ENCODE data around the gene SIX1. TPM values are rescaled to one million over a fixed set of nuclear protein-coding genes. Genes with fewer than 3 reads are reported as not detected.

SIX1 gene
- total and polyA plus RNA-seq, 2 of the 13 experiments (the other 11 are each of a cell fraction or from before 2014, with no cell fraction given) = 1.7 to 6.5 TPM

DNA sequence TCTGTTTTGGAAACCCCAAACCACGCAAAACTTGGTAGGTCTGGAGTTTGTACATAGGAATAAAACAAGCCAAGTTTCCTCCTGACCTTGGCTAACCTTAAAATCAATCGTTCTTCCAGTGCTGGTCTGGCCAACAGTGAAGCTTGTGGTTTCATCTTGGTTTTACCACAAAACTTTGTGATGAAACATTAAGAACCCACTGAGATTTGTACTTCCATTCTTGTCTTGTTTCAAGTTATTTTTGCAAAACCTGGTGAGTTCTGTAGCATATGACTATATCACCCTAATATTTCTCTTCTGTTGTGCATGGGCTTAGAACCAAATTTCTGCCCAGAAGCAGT lies 26.4 kb downstream of the SIX1 start:
- Histone ChIP-seq H3K4me3 (replicated peaks in 1 of 3; ENCODE audit: insufficient read depth in 1 of 3, low read depth in 2 of 3, low read length in 3 of 3) (no peak overlapping the region), H3K4me1 (ENCODE audit: insufficient read depth, low read length) (peaks cover 39% of the 10 kb centered on the region), H3K27me3 (ENCODE audit: control insufficient read depth in 1 of 2, insufficient read depth in 2 of 2, low read length in 2 of 2) (no peaks in the 10 kb centered on the region; a peak in 1 of 5 replicates), H4K20me1 (ENCODE audit: insufficient read depth, low read length) (no peaks in the 10 kb centered on the region), H3K9me3 (ENCODE audit: low read length) (no peaks in the 10 kb centered on the region), H3K79me2 (ENCODE audit: insufficient read depth, low read length) (no peaks in the 10 kb centered on the region), H3K36me3 (replicated peaks in 1 of 2; ENCODE audit: control insufficient read depth in 1 of 2, insufficient read depth in 2 of 2, low read length in 2 of 2) (no peaks in the 10 kb centered on the region), H2AFZ (ENCODE audit: low read length) (no peak overlapping the region), H3K27ac (ENCODE audit: extremely low read length, insufficient read depth, low read length) (no peak overlapping the region), H3K9ac (ENCODE audit: insufficient read depth, low read depth, low read length) (no peak overlapping the region), H3K4me2 (ENCODE audit: low read depth, low read length) (no peak overlapping the region)
- FAIRE-seq = no peak
- TF ChIP-seq, protein P1, sequence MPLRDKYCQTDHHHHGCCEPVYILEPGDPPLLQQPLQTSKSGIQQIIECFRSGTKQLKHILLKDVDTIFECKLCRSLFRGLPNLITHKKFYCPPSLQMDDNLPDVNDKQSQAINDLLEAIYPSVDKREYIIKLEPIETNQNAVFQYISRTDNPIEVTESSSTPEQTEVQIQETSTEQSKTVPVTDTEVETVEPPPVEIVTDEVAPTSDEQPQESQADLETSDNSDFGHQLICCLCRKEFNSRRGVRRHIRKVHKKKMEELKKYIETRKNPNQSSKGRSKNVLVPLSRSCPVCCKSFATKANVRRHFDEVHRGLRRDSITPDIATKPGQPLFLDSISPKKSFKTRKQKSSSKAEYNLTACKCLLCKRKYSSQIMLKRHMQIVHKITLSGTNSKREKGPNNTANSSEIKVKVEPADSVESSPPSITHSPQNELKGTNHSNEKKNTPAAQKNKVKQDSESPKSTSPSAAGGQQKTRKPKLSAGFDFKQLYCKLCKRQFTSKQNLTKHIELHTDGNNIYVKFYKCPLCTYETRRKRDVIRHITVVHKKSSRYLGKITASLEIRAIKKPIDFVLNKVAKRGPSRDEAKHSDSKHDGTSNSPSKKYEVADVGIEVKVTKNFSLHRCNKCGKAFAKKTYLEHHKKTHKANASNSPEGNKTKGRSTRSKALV (CRISPR knock-in tag; IDR thresholded peaks at IDR 0.05) = no peak
- TF ChIP-seq ZNF225 (CRISPR knock-in tag; IDR thresholded peaks at IDR 0.05) (no peak), ZNF878 (CRISPR knock-in tag; IDR thresholded peaks at IDR 0.05) (no peak), U2AF1 (optimal IDR thresholded peaks at IDR 0.05; ENCODE audit: low read depth, low read length) (no peak)
- ATAC-seq = no peak
- ChIA-PET POLR2A (no interaction called here), CTCF (ENCODE audit: low intra/inter-chr PET ratio, low total read pairs) (no interaction called here)
- WGBS (ENCODE audit: low lambda C conversion rate) = 18% methylated on average over 2 of the region's 2 CpGs
- intact Hi-C loops (cut with micrococcal nuclease; ENCODE audit: unreplicated experiment) = no loop called here
- no peak for DNase-seq (ENCODE audit: low spot score)
- in situ Hi-C loops (cut with HindIII; ENCODE audit: extremely low pct_ligation_motif_present, low pct_unique_long_range_greater_than_20kb) = loop anchor here (10.0 kb wide), 4 partner anchors 402 to 632 kb away; no protein-coding TSS in a partner anchor
- no TSS peak for BruUV-seq (replicated peaks)

DNA sequence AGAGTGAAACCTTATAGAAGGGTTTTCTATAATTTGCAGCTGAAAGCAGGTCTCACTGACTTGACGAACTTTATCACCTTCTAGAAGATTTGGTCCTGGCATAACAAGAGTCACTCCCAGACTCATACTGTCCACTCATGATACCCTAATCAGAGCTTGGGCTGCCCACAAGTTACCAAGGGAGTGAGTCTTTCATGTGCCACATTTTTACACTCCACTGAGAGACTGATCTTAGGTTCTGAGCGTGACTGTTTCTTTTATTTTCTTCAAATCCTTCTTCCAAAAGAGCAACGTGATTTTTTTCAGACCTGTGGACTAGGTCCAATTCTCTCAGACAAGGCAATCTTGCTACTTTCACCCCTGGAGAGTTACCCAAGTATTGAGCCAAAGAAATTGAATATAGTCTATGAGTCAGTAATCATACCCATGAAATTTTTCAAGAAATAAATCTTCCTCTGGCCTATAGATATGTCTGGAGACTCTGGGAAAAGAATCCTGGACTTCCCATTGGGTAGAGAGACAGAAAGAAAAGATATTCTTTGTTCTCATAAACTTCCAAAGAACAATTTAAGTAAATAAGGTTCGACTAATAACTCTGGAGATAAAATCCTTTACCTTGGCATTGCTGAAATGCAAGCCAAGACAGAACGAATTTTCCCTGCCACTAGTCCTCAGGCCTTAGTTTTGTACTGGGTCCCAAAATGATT lies 26.9 kb downstream of the SIX1 start:
- in situ Hi-C loops (cut with HindIII; ENCODE audit: extremely low pct_ligation_motif_present, low pct_unique_long_range_greater_than_20kb) (loop anchor here (10.0 kb wide), 4 partner anchors 402 to 632 kb away; no protein-coding TSS in a partner anchor), intact Hi-C loops (cut with micrococcal nuclease; ENCODE audit: unreplicated experiment) (no loop called here)
- CTCF ChIA-PET (ENCODE audit: low intra/inter-chr PET ratio, low total read pairs) = no interaction called here
- TF ChIP-seq U2AF2 (IDR thresholded peaks at IDR 0.05; ENCODE audit: low read depth, low read length) (no peak), ZBTB42 (CRISPR knock-in tag; IDR thresholded peaks at IDR 0.05) (no peak), ZNF563 (CRISPR knock-in tag; IDR thresholded peaks at IDR 0.05) (no peak)
- TF ChIP-seq, protein P2, sequence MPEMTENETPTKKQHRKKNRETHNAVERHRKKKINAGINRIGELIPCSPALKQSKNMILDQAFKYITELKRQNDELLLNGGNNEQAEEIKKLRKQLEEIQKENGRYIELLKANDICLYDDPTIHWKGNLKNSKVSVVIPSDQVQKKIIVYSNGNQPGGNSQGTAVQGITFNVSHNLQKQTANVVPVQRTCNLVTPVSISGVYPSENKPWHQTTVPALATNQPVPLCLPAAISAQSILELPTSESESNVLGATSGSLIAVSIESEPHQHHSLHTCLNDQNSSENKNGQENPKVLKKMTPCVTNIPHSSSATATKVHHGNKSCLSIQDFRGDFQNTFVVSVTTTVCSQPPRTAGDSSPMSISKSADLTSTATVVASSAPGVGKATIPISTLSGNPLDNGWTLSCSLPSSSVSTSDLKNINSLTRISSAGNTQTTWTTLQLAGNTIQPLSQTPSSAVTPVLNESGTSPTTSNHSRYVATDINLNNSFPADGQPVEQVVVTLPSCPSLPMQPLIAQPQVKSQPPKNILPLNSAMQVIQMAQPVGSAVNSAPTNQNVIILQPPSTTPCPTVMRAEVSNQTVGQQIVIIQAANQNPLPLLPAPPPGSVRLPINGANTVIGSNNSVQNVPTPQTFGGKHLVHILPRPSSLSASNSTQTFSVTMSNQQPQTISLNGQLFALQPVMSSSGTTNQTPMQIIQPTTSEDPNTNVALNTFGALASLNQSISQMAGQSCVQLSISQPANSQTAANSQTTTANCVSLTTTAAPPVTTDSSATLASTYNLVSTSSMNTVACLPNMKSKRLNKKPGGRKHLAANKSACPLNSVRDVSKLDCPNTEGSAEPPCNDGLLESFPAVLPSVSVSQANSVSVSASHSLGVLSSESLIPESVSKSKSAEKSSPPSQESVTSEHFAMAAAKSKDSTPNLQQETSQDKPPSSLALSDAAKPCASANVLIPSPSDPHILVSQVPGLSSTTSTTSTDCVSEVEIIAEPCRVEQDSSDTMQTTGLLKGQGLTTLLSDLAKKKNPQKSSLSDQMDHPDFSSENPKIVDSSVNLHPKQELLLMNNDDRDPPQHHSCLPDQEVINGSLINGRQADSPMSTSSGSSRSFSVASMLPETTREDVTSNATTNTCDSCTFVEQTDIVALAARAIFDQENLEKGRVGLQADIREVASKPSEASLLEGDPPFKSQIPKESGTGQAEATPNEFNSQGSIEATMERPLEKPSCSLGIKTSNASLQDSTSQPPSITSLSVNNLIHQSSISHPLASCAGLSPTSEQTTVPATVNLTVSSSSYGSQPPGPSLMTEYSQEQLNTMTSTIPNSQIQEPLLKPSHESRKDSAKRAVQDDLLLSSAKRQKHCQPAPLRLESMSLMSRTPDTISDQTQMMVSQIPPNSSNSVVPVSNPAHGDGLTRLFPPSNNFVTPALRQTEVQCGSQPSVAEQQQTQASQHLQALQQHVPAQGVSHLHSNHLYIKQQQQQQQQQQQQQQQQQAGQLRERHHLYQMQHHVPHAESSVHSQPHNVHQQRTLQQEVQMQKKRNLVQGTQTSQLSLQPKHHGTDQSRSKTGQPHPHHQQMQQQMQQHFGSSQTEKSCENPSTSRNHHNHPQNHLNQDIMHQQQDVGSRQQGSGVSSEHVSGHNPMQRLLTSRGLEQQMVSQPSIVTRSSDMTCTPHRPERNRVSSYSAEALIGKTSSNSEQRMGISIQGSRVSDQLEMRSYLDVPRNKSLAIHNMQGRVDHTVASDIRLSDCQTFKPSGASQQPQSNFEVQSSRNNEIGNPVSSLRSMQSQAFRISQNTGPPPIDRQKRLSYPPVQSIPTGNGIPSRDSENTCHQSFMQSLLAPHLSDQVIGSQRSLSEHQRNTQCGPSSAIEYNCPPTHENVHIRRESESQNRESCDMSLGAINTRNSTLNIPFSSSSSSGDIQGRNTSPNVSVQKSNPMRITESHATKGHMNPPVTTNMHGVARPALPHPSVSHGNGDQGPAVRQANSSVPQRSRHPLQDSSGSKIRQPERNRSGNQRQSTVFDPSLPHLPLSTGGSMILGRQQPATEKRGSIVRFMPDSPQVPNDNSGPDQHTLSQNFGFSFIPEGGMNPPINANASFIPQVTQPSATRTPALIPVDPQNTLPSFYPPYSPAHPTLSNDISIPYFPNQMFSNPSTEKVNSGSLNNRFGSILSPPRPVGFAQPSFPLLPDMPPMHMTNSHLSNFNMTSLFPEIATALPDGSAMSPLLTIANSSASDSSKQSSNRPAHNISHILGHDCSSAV (CRISPR knock-in tag; IDR thresholded peaks at IDR 0.05; ENCODE audit: borderline replicate concordance) = no peak

More for the DNA sequence above, 26.9 kb downstream of the SIX1 start:
- no peaks in the 10 kb centered on the region for H4K20me1 ChIP-seq (ENCODE audit: insufficient read depth, low read length)
- H3K4me1 ChIP-seq (ENCODE audit: insufficient read depth, low read length) = peaks cover 44% of the 10 kb centered on the region
- POLR2A ChIA-PET = no interaction called here
- WGBS (ENCODE audit: low lambda C conversion rate) = 60% methylated on average over 5 of the region's 5 CpGs
- FAIRE-seq (no peak), DNase-seq (ENCODE audit: low spot score) (no peak), ATAC-seq (no peak)
- H3K9me3 ChIP-seq (ENCODE audit: low read length) = no peaks in the 10 kb centered on the region
- no peak overlapping the region for H3K4me3 ChIP-seq (replicated peaks in 1 of 3; ENCODE audit: insufficient read depth in 1 of 3, low read depth in 2 of 3, low read length in 3 of 3)
- BruUV-seq (replicated peaks) = no TSS peak
- H3K9ac ChIP-seq (ENCODE audit: insufficient read depth, low read depth, low read length) = no peak overlapping the region
- no peak overlapping the region for H3K27ac ChIP-seq (ENCODE audit: extremely low read length, insufficient read depth, low read length)
- H3K36me3 ChIP-seq (replicated peaks in 1 of 2; ENCODE audit: control insufficient read depth in 1 of 2, insufficient read depth in 2 of 2, low read length in 2 of 2) = no peaks in the 10 kb centered on the region
- H2AFZ ChIP-seq (ENCODE audit: low read length) = no peak overlapping the region
- no peaks in the 10 kb centered on the region; a peak in 1 of 5 replicates for H3K27me3 ChIP-seq (ENCODE audit: control insufficient read depth in 1 of 2, insufficient read depth in 2 of 2, low read length in 2 of 2)
- H3K79me2 ChIP-seq (ENCODE audit: insufficient read depth, low read length) = no peaks in the 10 kb centered on the region
- H3K4me2 ChIP-seq (ENCODE audit: low read depth, low read length) = no peak overlapping the region
